HepG2 (cell line): Measurements from ENCODE around the gene GPR173. TPM values are rescaled to one million over a fixed set of nuclear protein-coding genes. Genes with fewer than 3 reads are reported as not detected.

Experiments used
- ATAC-seq: fragments of 200-7000 bp; cut with Tn5 transposase; 3 replicates; pipeline ENCODE4 v1.9.1; 2020; ENCODE audit warnings: mild to moderate bottlenecking, moderate library complexity
- BruUV-seq: library from RNA; stranded (reverse); fragments of 400-500 nt; replicated peaks from 2 replicates; lab custom pipeline; 2021; lab: Mats Ljungman, UMichigan
- CTCF ChIA-PET: fragments of 300-600 bp; formaldehyde crosslinking; extraction: SDS; loops from one replicate; lab custom pipeline; 2021; ENCODE audit warnings: low total read pairs, inconsistent platforms, low intra/inter-chr PET ratio; lab: Yijun Ruan, JAX
- POLR2A ChIA-PET: fragments of 350-600 bp; sonication (Branson Sonifier 250); formaldehyde crosslinking; loops from one replicate; lab custom pipeline; 2020; ENCODE audit warnings: antibody characterized with exemption, inconsistent platforms; lab: Yijun Ruan, JAX
- DNase-seq: peaks from one replicate; pipeline ENCODE4 v3.0.0-alpha.2; 2015; ENCODE audit warnings: low spot score
- FAIRE-seq: peaks from 3 replicates; lab custom pipeline; 2011; peaks lifted over from hg19 to GRCh38; lab: Jason Lieb, UNC
- H2AFZ ChIP-seq: one replicate; pipeline ENCODE4 v1.6.1; 2011; ENCODE audit warnings: low read length, inconsistent platforms
- H3K27ac ChIP-seq: fragments of 300-600 bp; 3 replicates; pipeline ENCODE4 v1.8.0; 2011; ENCODE audit warnings: mixed run types, mild to moderate bottlenecking, mixed read lengths, low read length, inconsistent platforms; ENCODE audit not compliant: insufficient read depth; ENCODE audit errors: extremely low read length
- H3K27me3 ChIP-seq, 2 experiments: fragments of 200-600 bp in 1 of 2; 2 replicates in 1 of 2; 3 replicates in 1 of 2; pipeline versions ENCODE4 v1.6.0 to v1.8.0; 2011; ENCODE audit warnings: low read length in 2 of 2, mild to moderate bottlenecking in 2 of 2, moderate library complexity in 2 of 2, inconsistent platforms in 1 of 2; ENCODE audit not compliant: insufficient read depth in 2 of 2, control insufficient read depth in 1 of 2
- H3K36me3 ChIP-seq, 2 experiments: fragments of 200-600 bp in 1 of 2; replicated peaks in 1 of 2; 2 replicates in 1 of 2; 3 replicates in 1 of 2; pipeline versions ENCODE4 v1.5.1 to v1.8.0; 2011; ENCODE audit warnings: low read length in 2 of 2, inconsistent platforms in 1 of 2; ENCODE audit not compliant: insufficient read depth in 2 of 2, control insufficient read depth in 1 of 2
- H3K4me1 ChIP-seq: 2 replicates; pipeline ENCODE4 v1.5.1; 2012; ENCODE audit warnings: low read length, inconsistent platforms; ENCODE audit not compliant: insufficient read depth
- H3K4me2 ChIP-seq: 2 replicates; pipeline ENCODE4 v1.6.0; 2011; ENCODE audit warnings: low read depth, low read length, inconsistent platforms
- H3K4me3 ChIP-seq, 3 experiments: fragments of 200-600 bp in 1 of 3; sonication (generic), shearing (Covaris generic) in 1 of 3; replicated peaks in 1 of 3; 2 replicates each; pipeline ENCODE4 v1.5.1; 2011 to 2016; ENCODE audit warnings: low read length in 3 of 3, inconsistent platforms in 2 of 3, low read depth in 2 of 3, mild to moderate bottlenecking in 2 of 3, control low read depth in 1 of 3, mixed read lengths in 1 of 3; ENCODE audit not compliant: insufficient read depth in 1 of 3
- H3K79me2 ChIP-seq: one replicate; pipeline ENCODE4 v1.6.1; 2011; ENCODE audit warnings: low read length, inconsistent platforms; ENCODE audit not compliant: insufficient read depth
- H3K9ac ChIP-seq: 2 replicates; pipeline ENCODE4 v1.6.0; 2011; ENCODE audit warnings: mild to moderate bottlenecking, low read depth, low read length, inconsistent platforms; ENCODE audit not compliant: insufficient read depth
- H3K9me3 ChIP-seq: 2 replicates; pipeline ENCODE4 v1.5.1; 2012; ENCODE audit warnings: mild to moderate bottlenecking, low read length
- H4K20me1 ChIP-seq: 2 replicates; pipeline ENCODE4 v1.6.0; 2011; ENCODE audit warnings: inconsistent platforms, mild to moderate bottlenecking, low read length, moderate library complexity; ENCODE audit not compliant: insufficient read depth
- MTA1 ChIP-seq: sonication (generic); formaldehyde crosslinking; IDR thresholded peaks from 2 replicates; pipeline ENCODE4 v1.4.0; 2020; ENCODE audit warnings: missing genetic modification reagents, mild to moderate bottlenecking, borderline replicate concordance
- ZMYM2 ChIP-seq: sonication (generic); formaldehyde crosslinking; IDR thresholded peaks from 2 replicates; pipeline ENCODE4 v1.8.0; 2022; ENCODE audit warnings: mild to moderate bottlenecking, missing genetic modification reagents
- ZNF607 ChIP-seq: sonication (generic); formaldehyde crosslinking; IDR thresholded peaks from 2 replicates; pipeline ENCODE4 v1.5.1; 2020; ENCODE audit warnings: missing genetic modification reagents, mild to moderate bottlenecking, borderline replicate concordance
- ZNF850 ChIP-seq: sonication (generic); formaldehyde crosslinking; conservative IDR thresholded peaks from 2 replicates; pipeline ENCODE4 v1.9.0; 2021; ENCODE audit warnings: mild to moderate bottlenecking, missing genetic modification reagents
- ZUFSP ChIP-seq: sonication (generic); formaldehyde crosslinking; IDR thresholded peaks from 2 replicates; pipeline ENCODE4 v1.9.0; 2021; ENCODE audit warnings: missing genetic modification reagents, mild to moderate bottlenecking, borderline replicate concordance
- ZXDC ChIP-seq: sonication (generic); formaldehyde crosslinking; IDR thresholded peaks from 2 replicates; pipeline ENCODE4 v1.5.0; 2020; ENCODE audit warnings: mild to moderate bottlenecking, missing genetic modification reagents
- WGBS: methylation state at CpG from one replicate; pipeline ENCODE4 v1.1.6; 2017; ENCODE audit warnings: low lambda C conversion rate; 5-methylcytosine and 5-hydroxymethylcytosine counted together
- in situ Hi-C: cut with HindIII; loops from 2 replicates; pipeline ENCODE4 v1.10.0; 2017; ENCODE audit warnings: low pct_unique_long_range_greater_than_20kb; ENCODE audit not compliant: extremely low pct_ligation_motif_present
- intact Hi-C: fragments of 100-400 bp; cut with micrococcal nuclease; formaldehyde crosslinking; loops from one replicate; pipeline ENCODE4 v1.10.0; 2022; ENCODE audit not compliant: unreplicated experiment
- polyA plus RNA-seq, 8 experiments: library from polyadenylated mRNA; depleted of rRNA in 3 of 8; stranded (reverse) in 7 of 8; unstranded in 1 of 8; fragments of >200 nt; fragmentation: Illumina TruSeq in 4 of 8; extraction: Trizol in 4 of 8; gene quantifications; 2 replicates each; pipeline versions ENCODE4 v1.2.1 to v1.2.3, GENCODE V29; 2011 to 2016; ENCODE audit warnings: low read depth in 4 of 8, missing spikeins in 1 of 8, mixed read lengths in 1 of 8; ENCODE audit not compliant: insufficient read depth in 1 of 8
- total RNA-seq, 5 experiments: library from RNA; depleted of rRNA; stranded (reverse); fragments of >200 nt; fragmentation: Illumina TruSeq; extraction: Trizol; gene quantifications; 2 replicates each; pipeline ENCODE4 v1.2.3, GENCODE V29; 2016; ENCODE audit warnings: low read depth in 1 of 5

The GPR173 gene
- total and polyA plus RNA-seq, 2 of the 13 experiments (the other 11 are each of a cell fraction or from before 2014, with no cell fraction given) = 0.04 TPM; not detected in 1

GRCh38 chrX:53031380-53031779 lies 17.2 kb upstream of the GPR173 start:
- ATAC-seq = no peak

More at GRCh38 chrX:53031380-53031779, 17.2 kb upstream of the GPR173 start:
- no peak overlapping the region for H2AFZ ChIP-seq
- H3K27me3 ChIP-seq = no peaks in the 10 kb centered on the region
- CTCF ChIA-PET = no interaction called here
- H4K20me1 ChIP-seq = no peaks in the 10 kb centered on the region
- BruUV-seq = no TSS peak
- H3K4me3 ChIP-seq = no peak overlapping the region
- no peaks in the 10 kb centered on the region for H3K9me3 ChIP-seq
- TF ChIP-seq ZUFSP (no peak), ZNF607 (CRISPR knock-in tag) (no peak), MTA1 (CRISPR knock-in tag) (no peak), ZNF850 (CRISPR knock-in tag) (no peak), ZMYM2 (CRISPR knock-in tag) (no peak), ZXDC (CRISPR knock-in tag) (no peak)
- TF ChIP-seq, all 625 proteins: peak for 0
- no peaks in the 10 kb centered on the region for H3K4me1 ChIP-seq
- no peak overlapping the region for H3K9ac ChIP-seq
- no peak for FAIRE-seq
- no peak overlapping the region for H3K4me2 ChIP-seq
- intact Hi-C loops = no loop called here
- no peak for DNase-seq
- WGBS = 0% methylated on average over 2 of the region's 4 CpGs
- H3K79me2 ChIP-seq = no peaks in the 10 kb centered on the region
- H3K27ac ChIP-seq = no peak overlapping the region
- in situ Hi-C loops = no loop called here
- POLR2A ChIA-PET = no interaction called here
- no peaks in the 10 kb centered on the region for H3K36me3 ChIP-seq
